GM11168 (cell line): ENCODE results near the gene SMCP.

ENCODE experiments used
- in situ Hi-C: fragments of 300-500 bp; cut with MboI; formaldehyde crosslinking; loops from one replicate; pipeline ENCODE4 v1.12.0; 2022; ENCODE audit warnings: low sequenced_read_pairs; ENCODE audit not compliant: unreplicated experiment

Gene SMCP

GRCh38 chr1:152878042-152878441, at the start of gene SMCP:
TSS of gene SMCP (plus strand) at chr1:152878322. CDS start at chr1:152884423, 6,101 bp downstream.
- in situ Hi-C loops, result no loop called here

DNA sequence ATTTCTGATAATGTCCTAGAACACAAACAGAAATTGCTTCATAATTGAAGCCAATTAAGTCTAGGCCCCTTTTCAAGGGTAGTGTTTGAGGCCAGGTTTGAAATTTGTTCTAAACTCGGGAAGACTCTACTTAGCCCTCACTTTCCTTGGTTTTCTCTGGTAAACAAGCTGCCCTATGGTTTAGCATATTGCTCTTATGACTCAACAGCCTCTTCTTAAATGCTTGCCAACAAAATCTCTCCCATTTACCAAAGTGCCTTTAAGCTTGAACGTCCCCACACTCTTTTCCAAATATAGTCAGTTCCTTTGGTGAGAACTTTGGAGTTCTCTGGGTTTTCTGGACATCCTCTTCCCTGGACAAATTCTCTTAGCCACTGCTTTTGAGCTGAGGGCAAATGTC, 41.3 kb upstream of the SMCP start:
- in situ Hi-C loops, result no loop called here

GRCh38 chr1:152842556-152842955, 35.6 kb upstream of the SMCP start, which contains the start of gene LCE6A:
TSS of gene LCE6A (plus strand) at chr1:152842856. CDS start at chr1:152843521, 665 bp downstream.
- in situ Hi-C loops, result no loop called here

DNA sequence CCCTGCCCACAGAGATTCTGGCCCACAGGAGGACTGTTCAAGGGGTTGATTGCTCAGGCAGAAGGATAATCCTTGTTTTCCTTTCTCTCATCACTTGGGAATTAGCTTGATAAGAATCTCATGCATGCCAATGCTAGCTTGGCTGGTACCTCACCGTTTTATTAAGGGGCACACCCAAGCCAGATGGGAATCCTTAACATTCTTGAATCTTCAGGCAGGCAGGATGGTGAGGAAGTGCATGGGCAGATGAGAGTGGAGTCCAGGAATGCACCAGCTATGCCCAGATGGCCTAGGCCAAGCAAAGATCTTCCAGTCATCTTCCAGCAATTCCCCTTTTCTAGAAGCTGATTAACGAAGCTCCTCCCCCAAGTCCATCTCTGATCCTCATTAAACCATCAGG, 22.5 kb upstream of the SMCP start:
- in situ Hi-C loops, result no loop called here

- in situ Hi-C loops, result no loop called here
Observed at GRCh38 chr1:152858062-152858461, 20.1 kb upstream of the SMCP start.

GRCh38 chr1:152859696-152860095, 18.4 kb upstream of the SMCP start, which contains the start of gene LCE7A:
TSS of gene LCE7A (plus strand) at chr1:152859996. CDS start at chr1:152860698, 702 bp downstream.
- in situ Hi-C loops, result no loop called here

GRCh38 chr1:152860129-152860528, 18.0 kb upstream of the SMCP start:
- in situ Hi-C loops, result no loop called here

- in situ Hi-C loops, result no loop called here
Observed at GRCh38 chr1:152861374-152861773, 16.7 kb upstream of the SMCP start.

DNA sequence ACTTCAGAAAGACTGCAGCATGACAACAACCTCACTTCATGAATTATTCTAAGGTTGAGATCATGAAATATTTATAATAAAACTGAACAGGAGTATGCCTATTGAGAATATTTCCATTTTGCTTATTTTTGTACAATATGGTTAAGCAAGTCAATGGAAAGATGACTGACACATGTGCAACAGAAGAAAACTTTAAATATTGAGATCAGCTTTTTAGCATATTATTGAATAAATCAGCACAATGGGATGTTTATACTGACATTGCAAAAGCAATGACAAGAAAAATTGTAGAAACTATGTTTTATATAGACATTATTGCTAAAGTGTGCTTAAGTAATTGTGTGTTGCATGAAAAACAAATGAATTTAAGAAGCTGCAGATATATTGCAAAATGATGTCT, 13.7 kb upstream of the SMCP start:
- in situ Hi-C loops, result no loop called here

DNA sequence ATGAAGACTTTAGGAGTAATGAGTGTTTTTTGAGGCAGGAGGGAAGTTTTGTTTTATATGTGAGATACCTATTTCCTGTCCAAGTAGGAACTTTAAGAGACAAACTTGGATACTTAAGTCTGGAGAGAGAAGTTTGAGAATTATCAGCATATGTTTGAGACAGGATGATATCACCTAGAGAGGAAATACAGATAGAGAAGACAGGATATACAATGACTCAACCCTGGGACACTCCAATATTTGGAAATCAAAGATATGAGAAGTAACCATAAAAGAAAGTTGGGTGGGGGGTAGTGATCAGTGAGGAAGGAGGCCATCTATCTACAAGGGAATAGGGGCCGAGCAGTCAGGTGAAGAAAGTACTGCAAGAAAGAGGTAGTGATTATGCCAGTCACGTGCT, 11.8 kb upstream of the SMCP start:
- in situ Hi-C loops, result no loop called here

DNA sequence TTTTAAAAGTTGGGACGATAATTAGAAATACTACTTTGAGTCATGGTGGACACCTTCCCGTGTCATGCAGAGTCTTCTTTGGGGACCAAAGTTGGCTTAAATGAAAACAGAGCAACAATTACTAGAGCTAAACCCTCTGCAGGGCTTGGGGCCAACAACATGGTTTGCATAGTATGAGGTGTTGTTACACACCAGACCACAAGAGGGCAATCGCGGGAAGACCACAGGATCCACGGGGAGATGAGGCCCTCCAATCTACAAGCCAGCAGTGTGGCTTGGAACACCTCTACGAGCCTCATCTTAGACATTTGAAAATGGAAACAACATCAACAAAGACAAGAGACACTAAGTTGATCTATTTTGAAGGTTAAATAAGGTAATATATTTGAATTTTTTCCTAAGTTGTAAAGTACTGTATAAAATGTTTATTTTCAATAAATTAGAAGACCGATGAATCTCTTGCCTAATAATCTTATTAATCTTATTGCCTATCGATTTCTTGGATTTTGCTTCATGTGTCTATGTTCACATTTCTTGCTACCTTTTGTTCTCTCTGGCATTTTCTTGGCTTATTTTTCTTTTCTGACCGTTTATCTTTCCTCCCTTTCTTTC, 8.2 kb upstream of the SMCP start:
- in situ Hi-C loops, result loop anchor here (5.0 kb wide), 1 partner anchor 57 kb away; no protein-coding TSS in a partner anchor

DNA sequence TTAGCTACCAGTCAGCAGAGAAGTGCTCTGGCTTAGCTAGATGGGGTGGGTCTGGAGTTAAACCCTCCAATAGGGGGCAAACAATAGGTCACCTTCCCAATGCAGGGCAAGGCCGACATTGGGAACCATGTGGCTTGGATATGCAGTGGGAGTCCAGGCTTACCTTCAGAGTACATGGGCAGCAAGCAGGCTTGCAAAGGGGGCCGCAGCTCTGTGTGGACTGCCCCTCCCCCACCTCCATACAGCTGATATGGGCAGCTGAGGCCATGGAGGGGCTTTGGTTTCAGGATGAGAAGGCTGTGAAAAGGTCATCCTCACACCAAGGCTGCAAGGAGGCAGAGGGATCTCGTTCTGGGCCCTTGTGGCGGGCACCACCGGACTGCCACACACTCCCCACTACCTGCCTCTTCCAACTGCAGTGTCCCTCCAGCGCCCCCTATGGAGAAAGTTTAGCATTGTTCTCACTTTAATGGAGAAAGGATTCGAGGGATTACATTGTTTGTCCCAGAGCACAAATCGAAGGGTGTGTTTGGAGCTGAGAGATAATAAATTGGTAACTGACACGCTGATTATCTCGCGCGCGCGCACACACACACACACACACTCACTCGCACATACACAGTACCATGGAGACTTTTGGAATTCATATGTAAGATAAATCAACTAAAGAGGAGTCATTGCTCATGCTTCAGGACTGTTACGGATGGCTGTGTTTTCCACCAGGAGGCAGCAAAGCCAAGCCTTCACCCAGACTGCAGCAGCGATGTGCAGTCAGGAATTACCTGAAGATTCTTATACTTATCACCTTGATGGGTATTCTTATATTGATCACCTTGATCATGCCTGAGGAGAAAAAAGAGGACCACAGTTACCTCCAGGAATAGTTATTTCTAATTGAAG, 7.0 kb upstream of the SMCP start:
- in situ Hi-C loops, result loop anchor here (5.0 kb wide), 1 partner anchor 56 kb away; no protein-coding TSS in a partner anchor

DNA sequence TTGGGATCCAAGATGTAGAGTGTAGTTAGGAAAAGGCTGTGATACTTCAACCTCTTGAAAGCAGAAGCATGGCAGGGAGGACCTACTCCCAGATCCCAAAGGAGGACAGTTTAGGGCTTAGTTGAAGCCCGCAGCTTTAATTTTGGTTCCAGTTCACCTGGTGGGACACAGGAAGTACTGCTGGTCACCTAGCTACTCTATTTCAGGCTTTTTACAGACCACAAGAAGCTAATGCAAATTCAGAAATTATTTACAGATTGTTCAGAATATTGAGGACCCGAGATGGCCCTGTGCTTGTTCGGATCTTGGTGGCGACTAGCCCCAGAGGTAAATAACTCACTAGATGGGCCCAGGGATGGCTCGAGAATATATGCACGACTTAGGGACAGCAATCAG, 6.4 kb upstream of the SMCP start:
- in situ Hi-C loops, result loop anchor here (5.0 kb wide), 1 partner anchor 56 kb away; no protein-coding TSS in a partner anchor

DNA sequence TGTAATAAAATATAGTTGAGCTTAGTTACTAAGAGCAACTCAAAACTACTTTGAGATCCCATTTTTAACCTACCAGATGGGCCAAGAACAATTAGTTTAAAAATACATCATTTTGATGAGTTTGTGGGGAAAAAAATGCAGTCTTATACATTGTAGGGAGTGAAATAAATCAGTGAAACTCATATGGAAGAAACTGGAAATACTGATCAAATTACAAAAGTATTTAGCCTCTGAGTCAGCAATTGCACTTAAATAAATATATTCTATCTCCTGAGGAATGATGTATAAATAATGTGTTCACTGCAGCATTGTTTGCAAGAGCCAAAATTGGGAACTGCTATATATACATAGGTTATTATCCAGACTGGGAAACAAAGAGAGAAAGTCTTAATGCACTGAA, 4.6 kb upstream of the SMCP start:
- in situ Hi-C loops, result loop anchor here (5.0 kb wide), 1 partner anchor 54 kb away; no protein-coding TSS in a partner anchor

- in situ Hi-C loops, result no loop called here
Observed at GRCh38 chr1:152876827-152877226, 1.3 kb upstream of the SMCP start.

DNA sequence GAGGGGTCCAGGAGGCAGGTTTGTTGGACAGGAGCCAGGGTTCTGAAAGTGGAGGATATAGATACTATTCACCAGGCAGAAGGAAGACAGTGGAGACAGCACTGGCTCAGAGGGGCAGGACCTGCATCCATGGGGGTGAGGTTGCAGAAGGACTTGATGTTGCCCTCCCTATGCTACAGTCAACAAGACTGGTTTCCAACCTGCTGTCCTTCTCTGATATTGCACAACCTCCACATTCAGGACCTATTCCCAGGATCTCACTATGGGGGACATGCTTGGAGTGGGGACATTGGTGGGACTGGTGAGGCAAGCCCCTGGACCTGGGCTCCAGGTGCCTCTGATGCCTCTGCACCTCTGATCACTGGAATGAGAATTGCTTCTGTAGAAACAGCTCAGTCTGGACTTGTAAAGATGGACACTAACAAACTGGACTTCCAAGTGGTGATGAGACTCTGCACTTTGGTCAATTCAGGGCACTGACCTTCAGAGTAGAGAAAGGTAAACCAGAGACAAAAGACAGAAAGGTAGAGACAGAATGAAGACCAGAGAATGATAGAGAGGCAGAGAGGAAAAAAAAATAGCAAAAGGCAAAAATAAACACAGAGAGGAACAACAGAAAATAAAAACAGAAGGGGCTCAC, 1.6 kb downstream of the SMCP start:
- in situ Hi-C loops, result no loop called here

- in situ Hi-C loops, result no loop called here
Observed at GRCh38 chr1:152880316-152880715, 2.2 kb downstream of the SMCP start.

DNA sequence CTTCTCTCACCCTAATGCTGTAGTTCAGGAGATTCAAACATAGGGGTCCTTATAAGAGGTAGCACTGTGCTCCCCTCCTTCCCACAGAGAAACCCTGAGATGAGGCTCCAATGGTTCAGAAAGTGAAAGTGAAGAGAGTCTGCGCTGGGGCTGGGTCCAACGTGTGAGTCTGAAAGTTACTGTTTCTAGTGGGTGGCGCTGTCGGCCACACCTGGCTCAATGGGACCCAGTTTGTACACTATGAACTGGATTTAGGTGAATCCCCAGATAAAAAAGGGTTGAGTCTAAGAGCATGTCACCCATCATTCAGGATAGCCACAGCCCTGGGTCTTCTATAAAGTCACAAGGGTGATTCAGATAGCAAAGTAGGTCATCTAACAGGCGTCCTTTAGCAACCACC, 2.8 kb downstream of the SMCP start:
- in situ Hi-C loops, result no loop called here

GRCh38 chr1:152884085-152884484, 6.0 kb downstream of the SMCP start:
- in situ Hi-C loops, result no loop called here

DNA sequence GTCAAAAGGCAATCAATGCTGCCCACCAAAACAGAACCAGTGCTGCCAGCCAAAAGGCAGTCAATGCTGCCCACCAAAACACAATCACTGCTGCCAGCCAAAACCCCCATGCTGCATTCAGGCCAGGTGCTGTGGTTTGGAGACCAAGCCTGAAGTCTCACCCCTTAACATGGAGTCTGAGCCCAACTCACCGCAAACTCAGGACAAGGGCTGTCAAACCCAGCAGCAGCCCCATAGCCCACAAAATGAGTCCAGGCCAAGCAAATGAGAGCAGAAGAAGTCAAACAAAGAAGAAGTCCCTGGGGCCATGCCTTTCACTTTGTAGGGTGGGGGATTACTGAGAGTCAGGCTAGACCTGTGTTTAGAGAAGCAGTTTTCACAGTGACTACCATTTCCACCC, 6.4 kb downstream of the SMCP start:
- in situ Hi-C loops, result no loop called here
